Body of pancreas (tissue), 4 donors: ENCODE data around the gene RPTOR. TPM values are rescaled to one million over a fixed set of nuclear protein-coding genes. Genes with fewer than 3 reads are reported as not detected.
A peak's percentile ranks its signal among the peaks of the same experiment; 100 is the strongest.

Source experiments
- ATAC-seq: fragments of 150-250 bp; one replicate; pipeline ENCODE4 v1.9.1; 2016
- DNase-seq, 4 donors: peaks; one replicate each; pipeline ENCODE4 v3.0.0-alpha.2; 2019
- H3K27ac ChIP-seq, 4 donors: fragments of 200-600 bp; sonication (generic); 1 replicate in 3 of 4; 2 replicates in 1 of 4; pipeline versions ENCODE4 v1.5.1 to v1.6.1; 2016 to 2019; ENCODE audit warnings: mild to moderate bottlenecking in 1 of 4, mixed read lengths in 1 of 4, moderate library complexity in 1 of 4
- H3K27me3 ChIP-seq, 2 donors: fragments of 200-600 bp; sonication (generic); one replicate each; pipeline ENCODE4 v1.6.0; 2016; ENCODE audit warnings: mild to moderate bottlenecking in 1 of 2
- H3K36me3 ChIP-seq, 2 donors: fragments of 200-600 bp; sonication (generic); replicated peaks in 1 of 2; 2 replicates each; pipeline ENCODE4 v1.5.1; 2016; ENCODE audit warnings: low read depth in 2 of 2; ENCODE audit not compliant: insufficient read depth in 1 of 2
- H3K4me1 ChIP-seq: fragments of 200-600 bp; sonication (generic); one replicate; pipeline ENCODE4 v1.6.0; 2016
- H3K4me3 ChIP-seq, 2 donors: fragments of 200-600 bp; sonication (generic); 1 replicate in 1 of 2; 2 replicates in 1 of 2; pipeline ENCODE4 v1.5.1; 2016 to 2019
- H3K9me3 ChIP-seq, 3 donors: fragments of 200-600 bp; sonication (generic); 1 replicate in 2 of 3; 2 replicates in 1 of 3; pipeline ENCODE4 v1.5.1; 2016
- POLR2A ChIP-seq, 3 donors: fragments of 450-650 bp; IDR thresholded peaks; one replicate each; pipeline ENCODE4 v1.6.1; 2016; ENCODE audit warnings: antibody characterized with exemption in 3 of 3, mild to moderate bottlenecking in 2 of 3
- WGBS, 2 donors: methylation state at CpG; one replicate each; pipeline ENCODE4 v1.1.5; 2017; 5-methylcytosine and 5-hydroxymethylcytosine counted together
- intact Hi-C: fragments of 100-400 bp; cut with DNase I; formaldehyde crosslinking; loops from one replicate; pipeline ENCODE4 v1.15.1; 2023
- total RNA-seq, 2 donors: library from RNA; depleted of rRNA; stranded (reverse); fragments of >200 nt; gene quantifications; one replicate each; pipeline ENCODE4 v1.1.0, GENCODE V29; 2016
- TF ChIP-seq, protein P1 (sequence below), 7 experiments: fragments of 450-650 bp in 4 of 7; fragments of 200-600 bp in 3 of 7; sonication (generic) in 3 of 7; IDR thresholded peaks; one replicate each; pipeline ENCODE4 v1.5.1; 2016 to 2019; ENCODE audit warnings: antibody characterized with exemption in 7 of 7

The RPTOR gene
- total RNA-seq, 2 donors from 2014 or later: 22.3 to 34.3 TPM

- TF ChIP-seq POLR2A (IDR thresholded peaks at IDR 0.05): no peak
- TF ChIP-seq, protein P1, sequence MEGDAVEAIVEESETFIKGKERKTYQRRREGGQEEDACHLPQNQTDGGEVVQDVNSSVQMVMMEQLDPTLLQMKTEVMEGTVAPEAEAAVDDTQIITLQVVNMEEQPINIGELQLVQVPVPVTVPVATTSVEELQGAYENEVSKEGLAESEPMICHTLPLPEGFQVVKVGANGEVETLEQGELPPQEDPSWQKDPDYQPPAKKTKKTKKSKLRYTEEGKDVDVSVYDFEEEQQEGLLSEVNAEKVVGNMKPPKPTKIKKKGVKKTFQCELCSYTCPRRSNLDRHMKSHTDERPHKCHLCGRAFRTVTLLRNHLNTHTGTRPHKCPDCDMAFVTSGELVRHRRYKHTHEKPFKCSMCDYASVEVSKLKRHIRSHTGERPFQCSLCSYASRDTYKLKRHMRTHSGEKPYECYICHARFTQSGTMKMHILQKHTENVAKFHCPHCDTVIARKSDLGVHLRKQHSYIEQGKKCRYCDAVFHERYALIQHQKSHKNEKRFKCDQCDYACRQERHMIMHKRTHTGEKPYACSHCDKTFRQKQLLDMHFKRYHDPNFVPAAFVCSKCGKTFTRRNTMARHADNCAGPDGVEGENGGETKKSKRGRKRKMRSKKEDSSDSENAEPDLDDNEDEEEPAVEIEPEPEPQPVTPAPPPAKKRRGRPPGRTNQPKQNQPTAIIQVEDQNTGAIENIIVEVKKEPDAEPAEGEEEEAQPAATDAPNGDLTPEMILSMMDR (IDR thresholded peaks at IDR 0.05): no peak
- 85 to 92% methylated on average over 34 to 42 of the region's 42 CpGs for WGBS, 2 donors
- Histone ChIP-seq H3K4me3 (no peak overlapping the region), H3K27ac (peak overlapping the region in 2 of 4 donors; percentile 70 to 86), H3K9me3 (no peaks in the 10 kb centered on the region), H3K4me1 (peaks cover 11% of the 10 kb centered on the region), H3K27me3 (no peaks in the 10 kb centered on the region), H3K36me3 (no peaks in the 10 kb centered on the region)
- intact Hi-C loops: no loop called here
- no peak for ATAC-seq
- DNase-seq: peak; percentile 18 to 35 (median 28)
These were observed 289.6 kb downstream of the RPTOR start for GRCh38 chr17:80833952-80834892.

DNA sequence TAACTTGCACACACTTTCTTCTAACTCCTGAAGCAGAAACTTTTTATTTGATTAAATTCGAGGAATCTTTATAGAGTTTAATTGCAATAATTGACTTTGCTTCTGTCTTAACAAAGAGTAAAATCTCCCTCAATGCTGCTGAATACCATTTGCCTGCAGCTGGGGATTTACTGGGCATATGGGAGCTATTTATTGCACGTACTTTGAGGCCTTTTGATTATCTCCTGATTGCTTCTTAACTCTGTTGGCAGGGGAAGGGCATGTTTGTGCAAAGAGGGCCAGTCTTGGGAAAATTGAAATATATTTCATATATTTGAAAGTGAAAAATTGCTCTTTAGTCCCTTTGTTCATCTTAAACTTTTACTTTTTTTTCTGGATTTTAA is 290.2 kb downstream of the RPTOR start:
- Histone ChIP-seq H3K4me3 (no peak overlapping the region), H3K9me3 (no peaks in the 10 kb centered on the region), H3K4me1 (peaks cover 11% of the 10 kb centered on the region), H3K27me3 (no peaks in the 10 kb centered on the region), H3K36me3 (no peaks in the 10 kb centered on the region), H3K27ac (no peak overlapping the region)
- intact Hi-C loops: no loop called here
- no peak for TF ChIP-seq POLR2A (IDR thresholded peaks at IDR 0.05)
- TF ChIP-seq, protein P1 (IDR thresholded peaks at IDR 0.05): no peak
- ATAC-seq (no peak), DNase-seq (no peak)
- WGBS, 2 donors: 71 to 85% methylated on average over 2 of the region's 2 CpGs

DNA sequence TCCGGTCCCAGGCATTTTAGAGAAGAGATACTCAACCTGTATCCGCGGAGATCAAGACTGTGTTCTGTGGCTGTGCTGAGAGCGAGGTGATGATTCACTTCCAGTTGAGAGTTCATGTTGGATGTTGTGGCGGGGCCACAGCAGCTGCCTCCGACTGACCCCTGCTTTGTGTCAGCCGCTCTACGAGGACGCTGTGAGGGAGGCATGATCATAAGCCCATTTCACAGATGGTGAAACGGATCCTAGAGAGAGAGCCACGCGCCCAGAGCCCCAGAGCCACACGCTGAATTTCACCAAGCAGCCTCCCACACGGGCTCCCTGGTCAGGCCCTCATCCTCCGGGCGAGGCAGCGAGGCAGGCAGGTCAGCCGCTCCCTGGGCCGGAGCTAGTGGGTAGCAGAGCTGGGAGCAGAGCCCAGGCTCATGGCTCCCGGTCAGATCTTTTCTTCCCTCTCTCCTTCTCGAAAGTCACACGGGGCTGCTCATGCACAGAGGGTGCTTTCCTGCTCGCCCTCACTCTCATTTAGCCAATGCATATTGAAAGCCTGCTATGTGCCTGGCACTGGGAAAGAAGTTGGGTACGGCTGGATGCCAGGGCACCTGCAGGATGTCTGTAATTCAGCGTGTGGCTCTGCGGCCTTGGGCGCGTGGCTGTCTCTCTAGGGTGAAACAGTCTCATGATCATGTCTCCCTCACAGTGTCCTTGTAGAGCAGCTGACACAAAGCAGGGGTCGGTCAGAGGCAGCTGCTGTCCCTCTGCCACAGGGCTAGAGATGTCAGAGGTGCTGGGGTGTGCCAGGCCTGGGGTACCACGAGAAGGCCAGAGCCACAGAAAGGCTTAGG is 291.4 kb downstream of the RPTOR start:
- TF ChIP-seq, protein P1 (IDR thresholded peaks at IDR 0.05): no peak
- no peak for TF ChIP-seq POLR2A (IDR thresholded peaks at IDR 0.05)
- DNase-seq (no peak), ATAC-seq (no peak)
- Histone ChIP-seq H3K4me1 (peaks cover 11% of the 10 kb centered on the region), H3K9me3 (no peaks in the 10 kb centered on the region), H3K4me3 (no peak overlapping the region), H3K27ac (no peak overlapping the region), H3K36me3 (no peaks in the 10 kb centered on the region), H3K27me3 (no peaks in the 10 kb centered on the region)
- intact Hi-C loops: no loop called here
- WGBS, 2 donors: 90 to 94% methylated on average over 25 to 29 of the region's 30 CpGs

DNA sequence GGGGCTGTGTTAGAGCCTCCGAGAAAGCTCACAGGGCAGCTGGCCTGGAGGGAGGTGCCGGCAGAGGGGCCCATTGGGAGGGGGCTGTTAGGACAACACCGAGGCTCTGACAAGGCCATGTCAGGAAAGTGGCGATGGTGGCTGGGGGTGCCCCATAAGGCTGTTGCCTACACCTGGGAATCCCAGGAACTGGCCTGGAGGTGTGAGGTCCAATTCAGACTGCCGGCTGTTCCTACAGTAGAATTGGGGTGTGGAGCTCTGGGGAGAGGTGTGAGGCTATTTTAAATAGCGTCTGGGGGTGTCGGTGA is 292.0 kb downstream of the RPTOR start:
- WGBS, 2 donors: 91 to 97% methylated on average over 7 of the region's 7 CpGs
- TF ChIP-seq, protein P1 (IDR thresholded peaks at IDR 0.05): no peak
- no peak for TF ChIP-seq POLR2A (IDR thresholded peaks at IDR 0.05)
- DNase-seq: no peak
- Histone ChIP-seq H3K36me3 (no peaks in the 10 kb centered on the region), H3K4me3 (no peak overlapping the region), H3K27ac (no peak overlapping the region), H3K27me3 (no peaks in the 10 kb centered on the region), H3K4me1 (peaks cover 11% of the 10 kb centered on the region), H3K9me3 (no peaks in the 10 kb centered on the region)
- intact Hi-C loops: no loop called here
- no peak for ATAC-seq
